Activated B cell treated with CpG ODN at 0.5 μM for 24 hours (primary cell): ENCODE data around the gene TRIP6. TPM values are rescaled to one million over a fixed set of nuclear protein-coding genes. Genes with fewer than 3 reads are reported as not detected.

Experiments used
- ATAC-seq: fragments of 200-7000 bp; cut with Tn5 transposase; one replicate; pipeline ENCODE4 v1.10.0; 2021; ENCODE audit warnings: low read depth, mild to moderate bottlenecking, moderate library complexity
- CTCF ChIA-PET: fragments of 350-600 bp; sonication (Branson Sonifier 250); formaldehyde crosslinking; loops from one replicate; lab custom pipeline; 2021; ENCODE audit warnings: antibody characterized with exemption; lab: Charles Lee
- POLR2A ChIA-PET: fragments of 350-600 bp; sonication (Branson Sonifier 250); formaldehyde crosslinking; loops from one replicate; lab custom pipeline; 2021; ENCODE audit warnings: antibody characterized with exemption; lab: Charles Lee
- DNase-seq: peaks from one replicate; pipeline ENCODE4 v3.0.0; 2022
- H3K27ac Mint-ChIP-seq: one replicate; pipeline ENCODE4 v1.8.0; 2020; ENCODE audit warnings: mixed read lengths
- H3K27me3 Mint-ChIP-seq: one replicate; pipeline ENCODE4 v1.8.0; 2021; ENCODE audit warnings: mixed read lengths
- H3K36me3 Mint-ChIP-seq: one replicate; pipeline ENCODE4 v1.8.0; 2021; ENCODE audit warnings: low read depth, mixed read lengths
- H3K4me1 Mint-ChIP-seq: one replicate; pipeline ENCODE4 v1.8.0; 2021; ENCODE audit warnings: mixed read lengths
- H3K4me3 Mint-ChIP-seq: one replicate; pipeline ENCODE4 v1.8.0; 2020; ENCODE audit warnings: mild to moderate bottlenecking, mixed read lengths
- H3K9me3 Mint-ChIP-seq: one replicate; pipeline ENCODE4 v1.8.0; 2020; ENCODE audit warnings: mixed read lengths
- intact Hi-C: fragments of 100-400 bp; cut with micrococcal nuclease; formaldehyde crosslinking; loops from one replicate; pipeline ENCODE4 v1.15.1; 2024
- total RNA-seq: library from RNA; stranded (reverse); gene quantifications from 2 replicates; pipeline ENCODE4 v1.2.3, GENCODE V29; 2022
- TF ChIP-seq, protein P1 (sequence below): fragments of 200-600 bp; IDR thresholded peaks from one replicate; pipeline ENCODE4 v1.8.0; 2022; ENCODE audit warnings: antibody characterized with exemption, mild to moderate bottlenecking

TRIP6 gene
- total RNA-seq, 1 donor from 2014 or later, result 16.9 TPM

DNA sequence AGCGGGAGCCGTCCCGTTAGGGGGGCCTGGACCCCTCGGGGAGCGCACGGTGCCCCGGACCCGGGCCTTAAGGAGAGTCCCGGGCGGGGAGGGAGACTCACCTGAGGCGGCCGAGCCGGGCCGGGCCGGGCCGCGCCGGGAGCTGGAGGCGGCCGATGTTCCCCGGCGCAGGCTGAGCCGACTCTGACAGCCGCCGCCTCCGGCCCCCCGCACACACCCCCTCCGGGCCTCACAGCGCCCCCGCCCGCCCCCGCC, 28.4 kb downstream of the TRIP6 start, which contains the start of gene ACHE:
Gene ACHE, minus strand, starts transcription at position 188 of the 255 bp plus-strand sequence. CDS start 1,656 bp downstream, outside the sequence.
- ATAC-seq (peak; percentile 15), DNase-seq (no peak)
- TF ChIP-seq, protein P1, sequence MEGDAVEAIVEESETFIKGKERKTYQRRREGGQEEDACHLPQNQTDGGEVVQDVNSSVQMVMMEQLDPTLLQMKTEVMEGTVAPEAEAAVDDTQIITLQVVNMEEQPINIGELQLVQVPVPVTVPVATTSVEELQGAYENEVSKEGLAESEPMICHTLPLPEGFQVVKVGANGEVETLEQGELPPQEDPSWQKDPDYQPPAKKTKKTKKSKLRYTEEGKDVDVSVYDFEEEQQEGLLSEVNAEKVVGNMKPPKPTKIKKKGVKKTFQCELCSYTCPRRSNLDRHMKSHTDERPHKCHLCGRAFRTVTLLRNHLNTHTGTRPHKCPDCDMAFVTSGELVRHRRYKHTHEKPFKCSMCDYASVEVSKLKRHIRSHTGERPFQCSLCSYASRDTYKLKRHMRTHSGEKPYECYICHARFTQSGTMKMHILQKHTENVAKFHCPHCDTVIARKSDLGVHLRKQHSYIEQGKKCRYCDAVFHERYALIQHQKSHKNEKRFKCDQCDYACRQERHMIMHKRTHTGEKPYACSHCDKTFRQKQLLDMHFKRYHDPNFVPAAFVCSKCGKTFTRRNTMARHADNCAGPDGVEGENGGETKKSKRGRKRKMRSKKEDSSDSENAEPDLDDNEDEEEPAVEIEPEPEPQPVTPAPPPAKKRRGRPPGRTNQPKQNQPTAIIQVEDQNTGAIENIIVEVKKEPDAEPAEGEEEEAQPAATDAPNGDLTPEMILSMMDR, result no peak
- intact Hi-C loops, result loop anchor here (1.0 kb wide), 1 partner anchor 8 kb away; no protein-coding TSS in a partner anchor
- peaks cover 39% of the 10 kb centered on the region for H3K27me3 Mint-ChIP-seq
- H3K36me3 Mint-ChIP-seq, result no peaks in the 10 kb centered on the region
- CTCF ChIA-PET, result interaction anchor here (0.9 to 1.4 kb wide), 2 partner anchors 189 to 242 kb away, joined by 3 to 4 read pairs; partner anchors contain the start of gene POP7
- POLR2A ChIA-PET, result interaction anchor here (1.0 to 1.5 kb wide), 2 partner anchors 20 to 94 kb away, joined by 3 to 16 read pairs; partner anchors contain the start of gene SRRT
- peak within 1 kb of the TSS; percentile 84 for H3K4me3 Mint-ChIP-seq
- no peaks in the 10 kb centered on the region for H3K9me3 Mint-ChIP-seq
- peak within 1 kb of the TSS; percentile 36 for H3K27ac Mint-ChIP-seq
- peaks cover 16% of the 10 kb centered on the region for H3K4me1 Mint-ChIP-seq

DNA sequence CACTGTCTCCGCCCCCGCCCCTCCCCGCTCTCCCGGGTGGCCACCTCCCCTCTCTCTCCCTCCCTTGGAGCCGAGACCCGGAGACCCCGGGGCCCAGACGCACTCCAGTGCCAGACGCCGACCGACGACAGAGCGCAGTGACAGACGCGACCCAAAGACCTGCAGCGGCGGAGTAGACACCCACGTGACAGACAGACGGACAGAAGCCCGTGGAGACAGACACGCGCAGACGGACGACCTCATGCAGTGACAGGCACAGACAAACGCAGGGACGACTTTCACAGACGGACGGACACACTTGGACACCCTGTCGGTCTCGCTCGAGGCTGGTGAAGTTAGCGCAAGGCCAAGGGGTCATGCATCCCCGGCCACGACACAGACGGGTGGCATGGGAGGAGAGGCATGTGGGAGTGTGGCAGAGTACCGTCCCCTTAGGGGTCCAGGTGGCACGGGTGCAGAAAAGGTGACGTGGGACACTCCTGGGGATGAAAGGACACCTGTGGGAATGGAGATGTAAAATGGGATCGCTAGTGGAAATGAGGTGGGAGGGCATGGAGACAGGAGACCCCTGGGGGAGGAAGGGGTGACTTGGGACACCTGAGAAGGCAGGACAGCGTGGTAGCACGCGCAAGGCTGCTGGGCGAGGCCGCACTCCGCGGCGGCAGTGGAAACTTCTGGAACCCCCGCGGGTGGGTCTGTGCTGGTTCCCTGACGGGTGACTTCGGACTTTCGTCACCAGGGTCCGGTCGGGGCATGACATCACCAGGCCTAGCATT, 29.0 kb downstream of the TRIP6 start:
- ChIA-PET CTCF (interaction anchor here (0.9 to 1.4 kb wide), 2 partner anchors 190 to 241 kb away, joined by 3 to 4 read pairs; partner anchors contain the start of gene POP7), POLR2A (interaction anchor here (0.6 to 1.5 kb wide), 2 partner anchors 21 to 24 kb away, joined by 4 to 16 read pairs; partner anchors contain the start of gene SRRT)
- intact Hi-C loops, result loop anchor here (1.0 kb wide), 1 partner anchor 9 kb away; no protein-coding TSS in a partner anchor
- Mint-ChIP-seq H3K36me3 (no peaks in the 10 kb centered on the region), H3K4me3 (peak overlapping the region; percentile 84), H3K9me3 (no peaks in the 10 kb centered on the region), H3K27me3 (peaks cover 41% of the 10 kb centered on the region), H3K27ac (peak overlapping the region; percentile 36), H3K4me1 (peaks cover 14% of the 10 kb centered on the region)
- DNase-seq (no peak), ATAC-seq (peak; percentile 17)
- TF ChIP-seq, protein P1, result no peak

DNA sequence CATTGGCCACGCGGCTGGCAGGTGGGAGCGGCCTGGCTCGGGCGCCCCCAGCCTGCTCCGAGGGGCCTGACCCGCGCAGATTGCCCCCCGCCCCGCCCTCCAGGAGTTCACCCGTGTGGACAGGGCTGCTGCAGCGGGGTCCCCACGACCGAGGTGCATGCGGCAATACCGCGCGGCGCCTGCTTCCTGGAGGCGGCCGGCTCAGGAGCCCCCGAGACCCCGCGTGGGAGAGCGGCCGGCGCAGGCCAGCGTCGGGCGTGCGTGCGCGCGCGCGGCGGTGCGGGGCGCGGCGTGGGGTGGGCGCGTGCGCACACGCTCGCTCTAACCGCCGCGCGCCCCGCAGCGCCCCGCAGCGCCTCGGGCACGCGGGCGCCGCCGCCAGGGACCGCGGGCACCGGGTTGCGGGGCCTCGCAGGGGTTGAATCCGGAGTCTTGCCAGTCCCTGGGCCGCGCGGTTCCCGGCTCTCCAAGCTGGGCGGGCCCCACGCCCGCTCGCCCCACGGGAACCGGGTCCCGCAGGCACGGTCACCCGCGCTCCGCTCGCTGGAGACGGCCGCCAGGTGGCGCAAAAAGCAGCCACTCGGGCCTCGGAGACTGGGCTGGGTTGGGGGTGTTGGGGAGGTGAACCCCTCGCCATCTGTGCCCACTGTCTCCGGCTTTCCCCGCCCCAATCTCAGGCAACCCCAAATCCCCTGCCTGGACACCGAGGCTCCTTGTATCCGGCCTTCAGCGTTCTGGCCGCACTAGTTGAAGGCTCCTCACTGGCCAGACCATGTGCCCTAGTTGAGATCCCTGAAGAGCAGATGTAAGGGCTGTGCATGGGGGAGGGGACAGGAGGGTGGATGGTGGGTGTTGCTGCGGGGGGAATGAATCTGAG, 29.8 kb downstream of the TRIP6 start:
- DNase-seq (peak; percentile 67), ATAC-seq (peak; percentile 63)
- ChIA-PET CTCF (interaction anchor here (1.1 to 2.8 kb wide), 2 partner anchors 162 to 180 kb away, joined by 5 to 24 read pairs; no protein-coding TSS in a partner anchor), POLR2A (interaction anchor here (0.6 kb wide), 1 partner anchor 25 kb away, joined by 4 read pairs; no protein-coding TSS in a partner anchor)
- Mint-ChIP-seq H3K4me1 (peaks cover 10% of the 10 kb centered on the region), H3K9me3 (no peaks in the 10 kb centered on the region), H3K36me3 (no peaks in the 10 kb centered on the region), H3K27ac (no peak overlapping the region), H3K4me3 (peak overlapping the region; percentile 84), H3K27me3 (peaks cover 35% of the 10 kb centered on the region)
- intact Hi-C loops, result loop anchor here (1.0 kb wide), 2 partner anchors 162 to 180 kb away; no protein-coding TSS in a partner anchor
- TF ChIP-seq, protein P1, result no peak

DNA sequence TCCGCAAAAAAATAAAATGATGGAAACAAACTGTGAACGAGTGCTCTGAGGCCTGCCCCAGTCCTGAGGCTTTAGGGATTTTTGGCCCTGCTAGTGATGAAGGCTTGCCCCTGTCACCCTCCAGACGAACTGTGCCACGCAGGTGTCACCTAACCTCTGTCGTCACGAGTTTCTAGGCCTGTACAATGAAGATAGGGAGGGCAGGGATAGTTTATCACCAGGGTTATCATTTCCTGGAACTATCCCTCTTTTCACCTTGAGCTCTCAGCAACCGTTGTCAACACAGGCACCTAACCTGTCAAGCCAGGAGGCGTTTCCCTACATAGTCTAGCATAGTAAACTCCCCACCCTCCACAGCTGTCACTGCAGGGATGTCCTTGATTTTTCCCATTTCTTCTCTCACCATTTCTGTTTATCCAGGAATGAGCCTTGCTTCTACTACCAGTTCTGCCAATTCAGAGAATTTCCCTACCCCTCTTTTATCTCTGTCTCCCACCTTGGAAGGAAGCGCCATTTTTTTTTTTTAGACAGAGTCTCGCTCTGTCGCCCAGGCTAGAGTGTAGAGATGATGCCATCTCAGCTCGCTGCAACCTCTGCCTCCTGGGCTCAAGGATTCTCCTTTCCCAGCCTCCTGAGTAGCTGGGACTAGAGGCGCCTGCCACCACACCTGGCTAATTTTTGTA, 30.7 kb downstream of the TRIP6 start:
- DNase-seq (no peak), ATAC-seq (no peak)
- intact Hi-C loops, result loop anchor here (1.0 kb wide), 2 partner anchors 161 to 179 kb away; no protein-coding TSS in a partner anchor
- Mint-ChIP-seq H3K4me3 (no peak overlapping the region), H3K4me1 (peaks cover 10% of the 10 kb centered on the region), H3K36me3 (no peaks in the 10 kb centered on the region), H3K27ac (no peak overlapping the region), H3K27me3 (peaks cover 27% of the 10 kb centered on the region), H3K9me3 (no peaks in the 10 kb centered on the region)
- TF ChIP-seq, protein P1, result no peak
- ChIA-PET POLR2A (interaction anchor here (0.6 kb wide), 1 partner anchor 161 kb away, joined by 3 read pairs; no protein-coding TSS in a partner anchor), CTCF (interaction anchor here (0.6 to 2.8 kb wide), 4 partner anchors 8 to 296 kb away, joined by 3 to 24 read pairs (median 4); partner anchors contain the start of gene UFSP1)
